Subcutaneous adipose tissue (tissue), 4 donors: Measurements from ENCODE around the gene SLIT1. TPM values are rescaled to one million over a fixed set of nuclear protein-coding genes. Genes with fewer than 3 reads are reported as not detected.

Source experiments
- CTCF ChIP-seq: fragments of 450-650 bp; IDR thresholded peaks from one replicate; pipeline ENCODE4 v1.5.1; 2016; ENCODE audit warnings: low read depth, mild to moderate bottlenecking, control low read depth, antibody characterized with exemption, moderate library complexity
- total RNA-seq, 4 donors: library from RNA; depleted of rRNA; stranded (reverse); fragments of >200 nt; gene quantifications; one replicate each; pipeline ENCODE4 v1.1.0, GENCODE V29; 2016

Gene SLIT1
- total RNA-seq, 4 donors from 2014 or later: 0.19 to 0.44 (median 0.33) TPM; not detected in 1

GRCh38 chr10:97131666-97132065 is 54.1 kb downstream of the SLIT1 start:
- TF ChIP-seq CTCF: no peak

GRCh38 chr10:97131181-97131628 is 54.6 kb downstream of the SLIT1 start:
- TF ChIP-seq CTCF: no peak

- no peak for TF ChIP-seq CTCF
These were observed 56.1 kb downstream of the SLIT1 start for GRCh38 chr10:97129666-97130065.

GRCh38 chr10:97128516-97129154 is 57.1 kb downstream of the SLIT1 start:
- no peak for TF ChIP-seq CTCF

- TF ChIP-seq CTCF: no peak
These were observed 57.7 kb downstream of the SLIT1 start for GRCh38 chr10:97128039-97128492.

GRCh38 chr10:97127509-97127908 is 58.2 kb downstream of the SLIT1 start:
- TF ChIP-seq CTCF: no peak

GRCh38 chr10:97124211-97124610 is 61.5 kb downstream of the SLIT1 start:
- no peak for TF ChIP-seq CTCF
